Bone marrow (tissue), 2 donors: ENCODE results near the gene HOXB5.

Experiments used
- DNase-seq, 2 donors: peaks; one replicate each; lab custom pipeline; 2025; lab: John Stamatoyannopoulos, UW

HOXB5 gene

GRCh38 chr17:48589831-48590606, 3.6 kb downstream of the HOXB5 start, which contains the start of gene HOXB3:
TSS of gene HOXB3 (minus strand) at chr17:48590241. CDS start at chr17:48552474, 37,767 bp downstream.
- DNase-seq, result peak in 1 of 2 donors; percentile 37

GRCh38 chr17:48589060-48589830, 4.3 kb downstream of the HOXB5 start:
- DNase-seq, result no peak

- DNase-seq, result no peak
These were observed 5.1 kb downstream of the HOXB5 start for GRCh38 chr17:48588528-48588927.

GRCh38 chr17:48588074-48588415, 5.5 kb downstream of the HOXB5 start:
- DNase-seq, result no peak

GRCh38 chr17:48587276-48588073, 6.1 kb downstream of the HOXB5 start:
- DNase-seq, result no peak

- peak in 1 of 2 donors; percentile 42 for DNase-seq
These were observed 7.0 kb downstream of the HOXB5 start for GRCh38 chr17:48586355-48587258.

- no peak for DNase-seq
These were observed 9.3 kb downstream of the HOXB5 start for GRCh38 chr17:48584223-48584741.

- no peak for DNase-seq
These were observed 9.8 kb downstream of the HOXB5 start for GRCh38 chr17:48583708-48584222.

GRCh38 chr17:48582750-48583069, 10.9 kb downstream of the HOXB5 start:
- DNase-seq, result no peak

GRCh38 chr17:48579760-48580554, 13.6 kb downstream of the HOXB5 start:
- DNase-seq, result peak in 1 of 2 donors; percentile 14

- DNase-seq, result no peak
These were observed 14.2 kb downstream of the HOXB5 start for GRCh38 chr17:48579471-48579759.

- peak in 1 of 2 donors; percentile 77 for DNase-seq
These were observed 14.7 kb downstream of the HOXB5 start for GRCh38 chr17:48578616-48579470.

GRCh38 chr17:48577946-48578615, 15.5 kb downstream of the HOXB5 start, which contains the start of gene HOXB4:
TSS of gene HOXB4 (minus strand) at chr17:48578350. CDS start at chr17:48578319, 31 bp downstream.
- peak in 1 of 2 donors; percentile 77 for DNase-seq

- peak in 1 of 2 donors; percentile 29 for DNase-seq
These were observed 16.1 kb downstream of the HOXB5 start for GRCh38 chr17:48577330-48577945.

GRCh38 chr17:48576479-48577309, 16.9 kb downstream of the HOXB5 start:
- DNase-seq, result no peak

GRCh38 chr17:48575673-48576478, 17.7 kb downstream of the HOXB5 start:
- DNase-seq, result no peak
